ENCODE measurements around the gene OR10H1.

OR10H1 gene

DNA sequence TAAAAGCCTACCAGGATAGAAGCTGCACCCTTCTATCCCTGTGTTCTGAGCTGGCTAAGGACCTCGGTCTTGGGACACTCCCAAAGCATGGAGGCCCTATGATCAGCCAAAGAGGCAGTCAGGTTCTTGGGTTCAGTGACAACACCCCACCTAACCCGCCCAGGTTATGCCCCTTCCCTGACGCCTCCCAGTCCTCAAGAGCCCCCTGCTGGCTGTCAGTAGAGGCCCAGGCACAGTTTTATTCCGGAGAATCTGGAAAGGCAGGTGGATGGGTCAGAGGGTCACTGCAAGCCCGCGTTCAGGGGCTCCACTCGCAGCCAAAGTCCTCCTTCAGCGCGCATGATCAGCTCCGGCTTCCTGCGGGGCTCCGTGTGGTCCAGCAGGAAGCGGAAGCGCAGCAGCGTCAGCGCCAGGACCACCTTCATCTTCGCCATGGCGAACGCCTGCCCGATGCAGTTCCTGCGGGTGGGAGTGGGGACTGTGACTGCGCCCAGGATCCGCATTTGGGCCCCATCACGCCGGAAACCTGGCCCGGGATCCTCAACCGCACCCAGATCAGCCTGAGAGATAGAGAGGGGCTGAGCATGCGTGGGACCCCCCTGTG lies 55.4 kb downstream of the OR10H1 start:
- DNase-seq: no peak

DNA sequence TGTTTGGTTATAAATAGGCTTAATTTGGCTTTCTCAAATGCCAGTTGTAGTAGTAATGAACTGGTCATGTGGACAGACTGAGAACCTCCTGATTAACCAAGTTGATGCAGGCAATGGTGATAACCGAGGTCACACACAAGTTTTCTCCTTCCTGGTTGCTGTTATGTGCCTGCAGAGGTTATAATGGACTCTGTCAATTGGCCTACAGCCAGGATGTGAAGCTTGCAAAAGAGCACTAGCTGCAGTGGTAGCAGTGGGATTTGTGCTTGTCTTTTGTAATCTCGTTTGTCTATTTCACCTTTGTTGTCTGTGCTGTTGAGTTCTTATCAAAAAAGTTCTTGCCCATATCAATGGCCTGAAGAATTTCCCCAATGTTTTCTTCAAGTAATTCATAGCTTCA lies 57.1 kb downstream of the OR10H1 start:
- DNase-seq: no peak

Data from NCI-H69 (cell line).